Measurements from ENCODE around the gene KIF2A. TPM values are rescaled to one million over a fixed set of nuclear protein-coding genes. Genes with fewer than 3 reads are reported as not detected.

The KIF2A gene
- total and polyA plus RNA-seq, 2 of the 13 experiments (the other 11 are each of a cell fraction or from before 2014, with no cell fraction given): 8.5 to 19.2 TPM

- TF ChIP-seq ARID5B (CRISPR knock-in tag; IDR thresholded peaks at IDR 0.05) (peak; percentile 18; the same call in 1 of the 2 replicates), REPIN1 (CRISPR knock-in tag; IDR thresholded peaks at IDR 0.05; ENCODE audit: borderline replicate concordance, low read depth) (peak; percentile 81; the same call in 1 of the 2 replicates), ZNF749 (CRISPR knock-in tag; IDR thresholded peaks at IDR 0.05; ENCODE audit: borderline replicate concordance) (peak; percentile 55; the same call in 1 of the 2 replicates), ZNF234 (CRISPR knock-in tag; conservative IDR thresholded peaks at IDR 0.05) (no peak), MTF2 (CRISPR knock-in tag; IDR thresholded peaks at IDR 0.05; ENCODE audit: borderline replicate concordance) (peak; percentile 64; the same call in 1 of the 2 replicates), FOXK1 (CRISPR knock-in tag; IDR thresholded peaks at IDR 0.05; ENCODE audit: borderline replicate concordance, low read depth) (peak; percentile 97), ZFP41 (CRISPR knock-in tag; IDR thresholded peaks at IDR 0.05; ENCODE audit: borderline replicate concordance) (0 out of 2 replicates have a peak, but pooled peaks have one; percentile 58), PLSCR1 (CRISPR knock-in tag; IDR thresholded peaks at IDR 0.05; ENCODE audit: borderline replicate concordance) (no peak), SRF (IDR thresholded peaks at IDR 0.05; ENCODE audit: low read depth, low read length) (peak; percentile 88), MAF1 (CRISPR knock-in tag; IDR thresholded peaks at IDR 0.05; ENCODE audit: borderline replicate concordance) (no peak), NRL (CRISPR knock-in tag; IDR thresholded peaks at IDR 0.05; ENCODE audit: borderline replicate concordance) (peak; percentile 72; the same call in 1 of the 2 replicates), POLR2G (IDR thresholded peaks at IDR 0.05; ENCODE audit: low read depth, low read length) (peak; percentile 90), FOXJ3 (CRISPR knock-in tag; IDR thresholded peaks at IDR 0.05; ENCODE audit: borderline replicate concordance) (peak; percentile 33; the same call in 1 of the 2 replicates), HMGXB3 (CRISPR knock-in tag; IDR thresholded peaks at IDR 0.05; ENCODE audit: borderline replicate concordance) (peak; percentile 70; the same call in 1 of the 2 replicates), U2AF1 (optimal IDR thresholded peaks at IDR 0.05; ENCODE audit: low read depth, low read length) (peak; percentile 60)
- TF ChIP-seq, protein P1, sequence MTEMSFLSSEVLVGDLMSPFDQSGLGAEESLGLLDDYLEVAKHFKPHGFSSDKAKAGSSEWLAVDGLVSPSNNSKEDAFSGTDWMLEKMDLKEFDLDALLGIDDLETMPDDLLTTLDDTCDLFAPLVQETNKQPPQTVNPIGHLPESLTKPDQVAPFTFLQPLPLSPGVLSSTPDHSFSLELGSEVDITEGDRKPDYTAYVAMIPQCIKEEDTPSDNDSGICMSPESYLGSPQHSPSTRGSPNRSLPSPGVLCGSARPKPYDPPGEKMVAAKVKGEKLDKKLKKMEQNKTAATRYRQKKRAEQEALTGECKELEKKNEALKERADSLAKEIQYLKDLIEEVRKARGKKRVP (CRISPR knock-in tag; IDR thresholded peaks at IDR 0.05): 0 out of 4 replicates have a peak, but pooled peaks of 1 of the 2 experiments have one; percentile 42
These were observed 106.7 kb downstream of the KIF2A start, which contains the start of gene IPO11 (continued) for GRCh38 chr5:62412549-62413329.
